IMR-90 (cell line): ENCODE data around the gene KIF1A.
"Not testable (repeated sequence)": the region's sequence is repeated elsewhere in the genome, so short reads cannot be mapped to it uniquely, and the experiment has no call there.

Experiments
- BHLHE40 ChIP-seq: fragments of 150-350 bp; IDR thresholded peaks from 2 replicates; pipeline ENCODE4 v1.6.1; 2016; ENCODE audit warnings: mild to moderate bottlenecking, low read depth, low read length
- CEBPB ChIP-seq: IDR thresholded peaks from 2 replicates; pipeline ENCODE4 v1.6.1; 2012; ENCODE audit warnings: low read depth, low read length, improper control_type of control experiment
- CHD1 ChIP-seq: IDR thresholded peaks from 2 replicates; pipeline ENCODE4 v1.6.1; 2012; ENCODE audit warnings: low read depth, low read length, improper control_type of control experiment
- FOS ChIP-seq: fragments of 150-350 bp; IDR thresholded peaks from 2 replicates; pipeline ENCODE4 v1.6.1; 2016; ENCODE audit warnings: low read depth, low read length
- MAFK ChIP-seq: IDR thresholded peaks from 2 replicates; pipeline ENCODE4 v1.6.1; 2012; ENCODE audit warnings: low read depth, low read length, improper control_type of control experiment
- MAZ ChIP-seq: IDR thresholded peaks from 2 replicates; pipeline ENCODE4 v1.6.1; 2012; ENCODE audit warnings: low read depth, mild to moderate bottlenecking, low read length, improper control_type of control experiment, moderate library complexity, borderline replicate concordance
- MXI1 ChIP-seq: IDR thresholded peaks from 2 replicates; pipeline ENCODE4 v1.6.1; 2012; ENCODE audit warnings: low read depth, mild to moderate bottlenecking, low read length, moderate library complexity, borderline replicate concordance
- NFE2L2 ChIP-seq: fragments of 150-350 bp; IDR thresholded peaks from 2 replicates; pipeline ENCODE4 v1.6.1; 2016; ENCODE audit warnings: low read depth, mild to moderate bottlenecking, low read length
- POLR2A ChIP-seq: IDR thresholded peaks from 2 replicates; pipeline ENCODE4 v1.6.1; 2012; ENCODE audit warnings: mild to moderate bottlenecking, low read depth, low read length
- RAD21 ChIP-seq: IDR thresholded peaks from 2 replicates; pipeline ENCODE4 v1.6.1; 2012; ENCODE audit warnings: low read length, improper control_type of control experiment
- RCOR1 ChIP-seq: IDR thresholded peaks from 2 replicates; pipeline ENCODE4 v1.6.1; 2012; ENCODE audit warnings: mild to moderate bottlenecking, low read length, improper control_type of control experiment; ENCODE audit not compliant: insufficient replicate concordance
- TF ChIP-seq, protein P1 (sequence below): conservative IDR thresholded peaks from 2 replicates; pipeline ENCODE4 v1.5.1; 2012; ENCODE audit warnings: mild to moderate bottlenecking, low read depth, low read length, improper control_type of control experiment
- TF ChIP-seq, protein P2 (sequence below): fragments of 150-350 bp; IDR thresholded peaks from 2 replicates; pipeline ENCODE4 v1.6.1; 2017; ENCODE audit warnings: mild to moderate bottlenecking, antibody characterized with exemption, low read length, low read depth

DNA sequence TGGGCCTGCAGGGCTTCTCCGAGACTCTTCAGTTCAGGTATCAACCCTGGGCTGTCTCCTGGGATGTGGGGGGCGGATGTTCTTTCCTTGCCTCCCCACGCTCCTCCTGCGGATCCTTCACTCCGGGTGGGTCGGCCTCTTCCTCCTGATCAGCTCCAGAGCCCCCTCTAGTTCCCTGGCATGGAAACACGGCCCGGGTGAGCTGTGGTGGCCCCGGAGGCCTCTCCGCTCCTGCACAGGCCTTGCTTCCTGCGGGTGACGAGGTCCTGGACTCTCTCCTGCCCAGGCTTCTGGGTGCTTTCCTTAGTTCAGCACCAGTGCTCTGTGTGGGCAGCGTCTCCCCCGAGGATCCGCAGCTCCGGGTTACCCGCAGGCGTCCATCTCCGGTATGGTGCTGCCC lies 124.4 kb downstream of the KIF1A start:
- TF ChIP-seq RAD21, BHLHE40, MXI1, POLR2A, CEBPB, MAZ, NFE2L2, FOS, CHD1, RCOR1, MAFK: not testable (repeated sequence)
- TF ChIP-seq, protein P1, sequence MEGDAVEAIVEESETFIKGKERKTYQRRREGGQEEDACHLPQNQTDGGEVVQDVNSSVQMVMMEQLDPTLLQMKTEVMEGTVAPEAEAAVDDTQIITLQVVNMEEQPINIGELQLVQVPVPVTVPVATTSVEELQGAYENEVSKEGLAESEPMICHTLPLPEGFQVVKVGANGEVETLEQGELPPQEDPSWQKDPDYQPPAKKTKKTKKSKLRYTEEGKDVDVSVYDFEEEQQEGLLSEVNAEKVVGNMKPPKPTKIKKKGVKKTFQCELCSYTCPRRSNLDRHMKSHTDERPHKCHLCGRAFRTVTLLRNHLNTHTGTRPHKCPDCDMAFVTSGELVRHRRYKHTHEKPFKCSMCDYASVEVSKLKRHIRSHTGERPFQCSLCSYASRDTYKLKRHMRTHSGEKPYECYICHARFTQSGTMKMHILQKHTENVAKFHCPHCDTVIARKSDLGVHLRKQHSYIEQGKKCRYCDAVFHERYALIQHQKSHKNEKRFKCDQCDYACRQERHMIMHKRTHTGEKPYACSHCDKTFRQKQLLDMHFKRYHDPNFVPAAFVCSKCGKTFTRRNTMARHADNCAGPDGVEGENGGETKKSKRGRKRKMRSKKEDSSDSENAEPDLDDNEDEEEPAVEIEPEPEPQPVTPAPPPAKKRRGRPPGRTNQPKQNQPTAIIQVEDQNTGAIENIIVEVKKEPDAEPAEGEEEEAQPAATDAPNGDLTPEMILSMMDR = not testable (repeated sequence)
- TF ChIP-seq, protein P2, sequence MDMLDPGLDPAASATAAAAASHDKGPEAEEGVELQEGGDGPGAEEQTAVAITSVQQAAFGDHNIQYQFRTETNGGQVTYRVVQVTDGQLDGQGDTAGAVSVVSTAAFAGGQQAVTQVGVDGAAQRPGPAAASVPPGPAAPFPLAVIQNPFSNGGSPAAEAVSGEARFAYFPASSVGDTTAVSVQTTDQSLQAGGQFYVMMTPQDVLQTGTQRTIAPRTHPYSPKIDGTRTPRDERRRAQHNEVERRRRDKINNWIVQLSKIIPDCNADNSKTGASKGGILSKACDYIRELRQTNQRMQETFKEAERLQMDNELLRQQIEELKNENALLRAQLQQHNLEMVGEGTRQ = not testable (repeated sequence)
